GM12873 (cell line): ENCODE measurements around the gene NR3C2.

ENCODE experiments used
- TF ChIP-seq, protein P1 (sequence below): IDR thresholded peaks from 2 replicates; pipeline ENCODE4 v1.5.1; 2012; ENCODE audit warnings: low read depth, mild to moderate bottlenecking, moderate library complexity, low read length, control low read depth; ENCODE audit not compliant: insufficient read depth; ENCODE audit errors: missing control alignments

The NR3C2 gene

DNA sequence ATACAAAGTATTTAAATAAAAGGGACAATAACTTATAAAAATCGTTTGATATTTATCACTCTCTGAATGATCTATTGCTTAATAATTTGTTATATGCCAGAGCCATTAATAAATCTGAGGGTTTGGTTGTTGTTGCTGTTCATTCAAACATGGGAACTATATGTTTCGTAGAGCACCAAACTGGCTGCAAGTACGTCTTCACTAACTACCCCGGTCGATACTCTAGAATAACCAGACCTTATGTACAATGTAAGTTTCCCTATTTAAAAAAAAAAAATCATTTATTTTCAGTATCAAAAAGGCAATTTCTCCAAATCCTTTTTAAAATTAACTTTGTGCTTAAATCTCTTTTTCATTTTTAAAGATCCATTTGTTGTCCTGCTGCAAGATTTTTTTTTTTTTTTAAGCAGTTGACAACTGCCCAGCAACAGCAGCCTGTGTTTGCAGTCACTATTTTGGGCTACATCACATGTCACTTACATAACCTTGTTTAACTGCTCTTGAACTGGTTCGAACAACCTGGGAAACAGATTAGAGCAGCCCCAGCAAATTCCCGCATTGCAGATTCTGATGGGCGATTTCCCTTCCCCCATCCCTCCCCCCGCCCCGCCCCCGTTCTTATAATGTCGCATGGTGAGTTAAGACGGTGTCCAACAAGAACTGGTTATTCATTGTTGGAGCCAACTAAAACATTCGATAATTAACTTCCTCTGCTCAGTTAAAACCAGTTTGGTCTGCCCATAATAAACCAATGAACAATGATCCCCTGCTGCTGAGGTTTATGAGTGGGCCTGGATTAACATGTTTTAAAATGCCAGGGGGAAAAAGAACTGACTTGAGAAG lies 238.9 kb downstream of the NR3C2 start:
- TF ChIP-seq, protein P1, sequence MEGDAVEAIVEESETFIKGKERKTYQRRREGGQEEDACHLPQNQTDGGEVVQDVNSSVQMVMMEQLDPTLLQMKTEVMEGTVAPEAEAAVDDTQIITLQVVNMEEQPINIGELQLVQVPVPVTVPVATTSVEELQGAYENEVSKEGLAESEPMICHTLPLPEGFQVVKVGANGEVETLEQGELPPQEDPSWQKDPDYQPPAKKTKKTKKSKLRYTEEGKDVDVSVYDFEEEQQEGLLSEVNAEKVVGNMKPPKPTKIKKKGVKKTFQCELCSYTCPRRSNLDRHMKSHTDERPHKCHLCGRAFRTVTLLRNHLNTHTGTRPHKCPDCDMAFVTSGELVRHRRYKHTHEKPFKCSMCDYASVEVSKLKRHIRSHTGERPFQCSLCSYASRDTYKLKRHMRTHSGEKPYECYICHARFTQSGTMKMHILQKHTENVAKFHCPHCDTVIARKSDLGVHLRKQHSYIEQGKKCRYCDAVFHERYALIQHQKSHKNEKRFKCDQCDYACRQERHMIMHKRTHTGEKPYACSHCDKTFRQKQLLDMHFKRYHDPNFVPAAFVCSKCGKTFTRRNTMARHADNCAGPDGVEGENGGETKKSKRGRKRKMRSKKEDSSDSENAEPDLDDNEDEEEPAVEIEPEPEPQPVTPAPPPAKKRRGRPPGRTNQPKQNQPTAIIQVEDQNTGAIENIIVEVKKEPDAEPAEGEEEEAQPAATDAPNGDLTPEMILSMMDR, result no peak

GRCh38 chr4:148200960-148201359 lies 241.3 kb downstream of the NR3C2 start:
- TF ChIP-seq, protein P1, result no peak

DNA sequence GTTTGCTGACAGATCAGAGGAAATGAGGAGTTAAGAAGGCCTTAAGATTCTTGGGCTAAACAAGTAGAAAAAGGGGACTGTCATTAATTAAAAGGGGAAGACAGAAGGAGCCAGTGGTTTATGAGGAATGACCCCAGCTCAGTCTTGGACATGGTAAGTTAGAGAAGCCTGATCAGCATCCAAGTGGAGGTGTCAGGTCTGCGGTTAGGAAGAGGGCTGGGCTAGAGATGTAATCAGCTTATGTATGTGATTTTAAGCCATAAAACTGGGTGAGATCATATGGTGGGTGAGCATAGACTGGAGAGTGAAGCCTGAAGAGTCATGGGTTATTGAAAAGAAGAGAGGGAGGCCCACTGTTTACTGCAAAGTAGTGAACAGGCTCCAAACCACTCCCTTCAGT lies 246.1 kb downstream of the NR3C2 start:
- TF ChIP-seq, protein P1, result no peak

DNA sequence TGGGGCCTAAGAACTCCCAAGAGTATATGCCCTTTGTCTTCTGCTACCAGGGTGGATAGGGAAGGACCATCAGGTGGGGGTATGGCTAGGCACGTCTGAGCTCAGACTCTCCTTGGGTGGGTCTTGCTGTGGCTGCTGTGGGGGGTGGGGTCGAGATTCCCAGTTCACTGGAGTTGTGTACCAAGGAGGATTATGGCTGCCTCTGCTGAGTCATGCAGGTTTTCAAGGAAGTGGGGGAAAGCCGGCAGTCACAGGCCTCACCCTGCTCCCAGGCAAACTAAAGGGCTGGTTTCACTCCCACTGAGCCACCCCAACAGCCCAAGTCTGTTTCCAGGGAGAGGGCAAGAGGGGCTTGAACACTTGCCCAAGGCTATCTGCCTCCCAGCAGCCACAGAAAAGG lies 249.7 kb downstream of the NR3C2 start:
- TF ChIP-seq, protein P1, result no peak

DNA sequence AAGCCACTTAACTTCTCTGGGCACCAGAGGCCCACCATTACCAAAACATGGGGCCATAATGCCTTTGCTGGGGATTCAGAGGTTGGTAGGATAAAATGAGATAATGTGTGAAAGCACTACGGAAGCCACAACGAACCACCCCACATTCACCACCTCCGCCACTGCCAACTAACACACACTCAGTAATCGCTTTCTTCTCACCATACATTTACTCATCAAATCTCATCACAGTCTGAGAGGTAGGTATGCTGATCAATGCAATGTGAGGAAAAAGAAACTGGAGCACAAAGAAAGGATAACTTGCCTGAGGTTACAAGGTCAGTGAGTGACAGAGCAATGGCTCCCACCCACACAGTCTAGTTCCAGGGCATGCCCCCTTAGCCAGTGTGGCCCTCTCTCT lies 257.3 kb downstream of the NR3C2 start:
- TF ChIP-seq, protein P1, result no peak

DNA sequence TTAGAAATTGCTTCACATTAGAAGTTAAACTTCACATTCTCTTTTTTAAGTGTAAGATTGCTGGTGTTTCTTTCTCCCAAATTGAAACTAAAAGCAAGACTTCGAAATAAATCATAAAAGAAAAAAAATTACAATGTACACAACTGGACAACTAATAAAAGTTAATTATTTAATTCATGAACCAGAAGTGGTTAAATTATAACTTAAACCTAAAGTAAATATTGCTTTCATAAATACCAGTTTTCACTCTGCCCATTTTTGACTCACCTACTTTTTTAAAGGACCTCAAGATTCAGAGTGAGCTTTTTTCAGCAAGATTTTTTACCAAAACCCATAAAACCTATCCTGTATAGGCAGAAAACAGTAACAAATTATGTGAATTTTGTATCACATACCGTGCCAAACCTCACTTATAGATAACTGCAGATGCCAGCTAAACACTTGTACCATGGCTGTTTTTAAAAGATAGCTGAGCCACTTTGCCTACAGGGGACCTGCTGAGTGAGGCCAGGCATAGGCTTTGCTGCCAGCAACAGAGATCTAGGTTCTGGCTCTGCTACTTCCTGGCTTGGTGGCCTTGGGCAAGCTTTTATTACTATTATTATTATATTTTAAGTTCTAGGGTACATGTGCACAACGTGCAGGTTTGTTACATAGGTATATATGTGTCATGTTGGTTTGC lies 259.8 kb downstream of the NR3C2 start:
- TF ChIP-seq, protein P1, result no peak

- TF ChIP-seq, protein P1, result no peak
Measured at GRCh38 chr4:148173397-148174017, 268.7 kb downstream of the NR3C2 start.
